Hepatocyte (in vitro differentiated cells): ENCODE measurements around the gene FBXO47.

Experiments
- EZH2phosphoT487 ChIP-seq: fragments of 200-600 bp; sonication (generic); IDR thresholded peaks from one replicate; pipeline ENCODE4 v1.6.1; 2018; ENCODE audit warnings: antibody characterized with exemption, mild to moderate bottlenecking, low read depth, moderate library complexity; ENCODE audit not compliant: unreplicated experiment, severe bottlenecking
- TF ChIP-seq, protein P1 (sequence below): fragments of 200-600 bp; sonication (generic); IDR thresholded peaks from 2 replicates; pipeline ENCODE4 v1.5.1; 2016; ENCODE audit warnings: antibody characterized with exemption, mild to moderate bottlenecking; ENCODE audit not compliant: poor library complexity

DNA sequence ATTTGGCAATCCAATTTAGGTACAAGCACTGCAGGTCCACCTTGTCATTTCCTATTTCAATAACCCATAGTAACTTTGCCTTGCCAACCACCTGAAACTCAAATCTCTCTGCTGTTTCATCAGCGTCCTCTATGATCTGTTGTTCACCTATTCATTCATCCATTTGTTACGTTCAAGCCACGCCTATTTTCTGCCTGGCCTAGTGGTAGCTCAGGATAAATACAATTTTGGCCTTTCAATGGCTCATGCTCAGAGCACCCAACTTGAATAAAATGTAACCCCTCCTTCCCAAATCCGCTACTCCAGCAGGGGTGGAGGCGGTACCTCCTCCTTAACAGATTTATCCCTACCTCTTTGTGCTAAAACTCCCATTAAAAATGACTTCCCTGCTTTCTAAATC lies 3.6 kb upstream of the FBXO47 start:
- TF ChIP-seq EZH2phosphoT487: no peak
- TF ChIP-seq, protein P1, sequence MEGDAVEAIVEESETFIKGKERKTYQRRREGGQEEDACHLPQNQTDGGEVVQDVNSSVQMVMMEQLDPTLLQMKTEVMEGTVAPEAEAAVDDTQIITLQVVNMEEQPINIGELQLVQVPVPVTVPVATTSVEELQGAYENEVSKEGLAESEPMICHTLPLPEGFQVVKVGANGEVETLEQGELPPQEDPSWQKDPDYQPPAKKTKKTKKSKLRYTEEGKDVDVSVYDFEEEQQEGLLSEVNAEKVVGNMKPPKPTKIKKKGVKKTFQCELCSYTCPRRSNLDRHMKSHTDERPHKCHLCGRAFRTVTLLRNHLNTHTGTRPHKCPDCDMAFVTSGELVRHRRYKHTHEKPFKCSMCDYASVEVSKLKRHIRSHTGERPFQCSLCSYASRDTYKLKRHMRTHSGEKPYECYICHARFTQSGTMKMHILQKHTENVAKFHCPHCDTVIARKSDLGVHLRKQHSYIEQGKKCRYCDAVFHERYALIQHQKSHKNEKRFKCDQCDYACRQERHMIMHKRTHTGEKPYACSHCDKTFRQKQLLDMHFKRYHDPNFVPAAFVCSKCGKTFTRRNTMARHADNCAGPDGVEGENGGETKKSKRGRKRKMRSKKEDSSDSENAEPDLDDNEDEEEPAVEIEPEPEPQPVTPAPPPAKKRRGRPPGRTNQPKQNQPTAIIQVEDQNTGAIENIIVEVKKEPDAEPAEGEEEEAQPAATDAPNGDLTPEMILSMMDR: no peak
